K562 (cell line): Measurements from ENCODE around the gene PMVK. TPM values are rescaled to one million over a fixed set of nuclear protein-coding genes. Genes with fewer than 3 reads are reported as not detected.

ENCODE experiments used
- ATAC-seq: fragments of 200-7000 bp; cut with Tn5 transposase; 3 replicates; pipeline ENCODE4 v1.9.1; 2020; ENCODE audit warnings: moderate library complexity
- BruUV-seq: library from RNA; stranded (reverse); fragments of 400-500 nt; replicated peaks from 2 replicates; lab custom pipeline; 2021; lab: Mats Ljungman, UMichigan
- CTCF ChIA-PET: fragments of 300-600 bp; formaldehyde crosslinking; extraction: SDS; loops from one replicate; lab custom pipeline; 2021; ENCODE audit warnings: low intra/inter-chr PET ratio; lab: Yijun Ruan, JAX
- POLR2A ChIA-PET: fragments of 300-600, 350-650 bp; sonication (Branson Sonifier 250); formaldehyde crosslinking; extraction: SDS; loops from one replicate; lab custom pipeline; 2021; ENCODE audit warnings: antibody characterized with exemption, inconsistent platforms; lab: Yijun Ruan, JAX
- DNase-seq, 4 experiments: peaks; one replicate each; pipeline versions ENCODE4 v3.0.0 to v3.0.0-alpha.2; 2011 to 2018; ENCODE audit warnings: low spot score in 3 of 4, mixed read lengths in 3 of 4; ENCODE audit errors: extremely low read depth in 1 of 4
- FAIRE-seq: peaks from 2 replicates; lab custom pipeline; 2011; peaks lifted over from hg19 to GRCh38; lab: Jason Lieb, UNC
- H2AFZ ChIP-seq: 2 replicates; pipeline ENCODE4 v1.6.0; 2011; ENCODE audit warnings: low read depth, low read length, control low read depth, inconsistent platforms
- H3K27ac ChIP-seq: fragments of 200-600 bp; 3 replicates; pipeline ENCODE4 v1.8.0; 2011; ENCODE audit warnings: low read depth, mild to moderate bottlenecking, control low read depth, inconsistent platforms, low read length, moderate library complexity, mixed read lengths; ENCODE audit errors: extremely low read depth
- H3K27me3 ChIP-seq, 2 experiments: fragments of 300-600 bp in 1 of 2; 2 replicates in 1 of 2; 3 replicates in 1 of 2; pipeline versions ENCODE4 v1.6.0 to v1.8.0; 2011; ENCODE audit warnings: inconsistent platforms in 2 of 2, low read length in 2 of 2, mild to moderate bottlenecking in 1 of 2, mixed read lengths in 1 of 2, moderate library complexity in 1 of 2; ENCODE audit not compliant: control insufficient read depth in 2 of 2, insufficient read depth in 2 of 2
- H3K36me3 ChIP-seq: fragments of 300-600 bp; 3 replicates; pipeline ENCODE4 v1.8.0; 2011; ENCODE audit warnings: mild to moderate bottlenecking, low read length, inconsistent platforms; ENCODE audit not compliant: control insufficient read depth, insufficient read depth
- H3K4me1 ChIP-seq, 2 experiments: fragments of 200-600 bp in 1 of 2; replicated peaks in 1 of 2; 2 replicates in 1 of 2; 3 replicates in 1 of 2; pipeline versions ENCODE4 v1.5.1 to v1.8.0; 2011; ENCODE audit warnings: inconsistent platforms in 2 of 2, low read length in 2 of 2, mild to moderate bottlenecking in 1 of 2, mixed read lengths in 1 of 2, moderate library complexity in 1 of 2; ENCODE audit not compliant: control insufficient read depth in 2 of 2, insufficient read depth in 2 of 2
- H3K4me2 ChIP-seq: 2 replicates; pipeline ENCODE4 v1.6.1; 2011; ENCODE audit warnings: low read length, control low read depth, inconsistent platforms, mixed read lengths; ENCODE audit not compliant: insufficient read depth
- H3K4me3 ChIP-seq: fragments of 200-600 bp; sonication (generic), shearing (Covaris generic); 2 replicates; pipeline ENCODE4 v1.5.1; 2016; ENCODE audit warnings: control low read depth, inconsistent platforms
- H3K79me2 ChIP-seq: fragments of 200-600 bp; 3 replicates; pipeline ENCODE4 v1.8.0; 2011; ENCODE audit warnings: low read length, inconsistent platforms; ENCODE audit not compliant: control insufficient read depth, insufficient read depth
- H3K9ac ChIP-seq, 2 experiments: 2 replicates each; pipeline versions ENCODE4 v1.6.0 to v1.6.1; 2011; ENCODE audit warnings: low read depth in 2 of 2, low read length in 2 of 2, control low read depth in 1 of 2, inconsistent platforms in 1 of 2, mild to moderate bottlenecking in 1 of 2, mixed read lengths in 1 of 2; ENCODE audit not compliant: insufficient read depth in 1 of 2
- H3K9me1 ChIP-seq: one replicate; pipeline ENCODE4 v1.6.0; 2011; ENCODE audit warnings: inconsistent platforms, mild to moderate bottlenecking, low read length, moderate library complexity; ENCODE audit not compliant: control insufficient read depth, insufficient read depth
- H3K9me3 ChIP-seq: replicated peaks from 2 replicates; pipeline ENCODE4 v1.5.1; 2011; ENCODE audit warnings: low read depth, low read length, inconsistent platforms; ENCODE audit not compliant: control insufficient read depth, insufficient read depth
- H4K20me1 ChIP-seq: replicated peaks from 2 replicates; pipeline ENCODE4 v1.6.1; 2011; ENCODE audit warnings: low read length, inconsistent platforms, mixed read lengths; ENCODE audit not compliant: control insufficient read depth, insufficient read depth
- CBX3 ChIP-seq, 2 experiments: IDR thresholded peaks; 1 replicate in 1 of 2; 2 replicates in 1 of 2; pipeline ENCODE4 v1.6.1; 2012; ENCODE audit warnings: inconsistent platforms in 2 of 2, low read length in 2 of 2, borderline replicate concordance in 1 of 2, control low read depth in 1 of 2
- CEBPB ChIP-seq: fragments of 450-650 bp; IDR thresholded peaks from 2 replicates; pipeline ENCODE4 v1.6.1; 2016; ENCODE audit warnings: missing genetic modification characterization, missing compliant biosample characterization
- CREM ChIP-seq: IDR thresholded peaks from 2 replicates; pipeline ENCODE4 v1.6.1; 2014; ENCODE audit warnings: antibody characterized with exemption, low read depth
- CTBP1 ChIP-seq: fragments of 450-650 bp; IDR thresholded peaks from 2 replicates; pipeline ENCODE4 v1.6.1; 2016; ENCODE audit warnings: borderline replicate concordance
- EGR1 ChIP-seq: fragments of 450-650 bp; conservative IDR thresholded peaks from 2 replicates; pipeline ENCODE4 v1.6.1; 2017; ENCODE audit warnings: mild to moderate bottlenecking
- NFRKB ChIP-seq: fragments of 450-650 bp; IDR thresholded peaks from 2 replicates; pipeline ENCODE4 v1.6.1; 2016; ENCODE audit warnings: low read depth
- POLR2G ChIP-seq: fragments of 200-400 bp; formaldehyde crosslinking; IDR thresholded peaks from 2 replicates; pipeline ENCODE4 v1.6.1; 2017; ENCODE audit warnings: low read depth, mild to moderate bottlenecking, antibody characterized with exemption, low read length, moderate library complexity
- ZFP36 ChIP-seq: fragments of 150-350 bp; IDR thresholded peaks from 2 replicates; pipeline ENCODE4 v1.6.1; 2018; ENCODE audit warnings: low read length, low read depth; ENCODE audit not compliant: partially characterized antibody
- ZNF384 ChIP-seq: IDR thresholded peaks from 2 replicates; pipeline ENCODE4 v1.6.1; 2012; ENCODE audit warnings: low read depth, low read length, improper control_type of control experiment
- ZNF589 ChIP-seq: fragments of 200-800 bp; sonication (Bioruptor generic); IDR thresholded peaks from 2 replicates; pipeline ENCODE4 v1.6.1; 2016; ENCODE audit warnings: low read depth, missing genetic modification characterization, missing compliant biosample characterization
- WGBS: fragments of 100-300 bp; shearing (Covaris generic); methylation state at CpG from one replicate; pipeline ENCODE4 v1.1.6; 2016; ENCODE audit warnings: low coverage, mixed read lengths; ENCODE audit not compliant: insufficient coverage; ENCODE audit errors: missing lambda C conversion rate; 5-methylcytosine and 5-hydroxymethylcytosine counted together
- in situ Hi-C: fragments of 300-500 bp; cut with MboI; formaldehyde crosslinking; loops from 4 replicates; pipeline ENCODE4 v1.15.0; 2018; ENCODE audit warnings: inconsistent platforms, mixed read lengths
- intact Hi-C: fragments of 100-400 bp; cut with micrococcal nuclease; formaldehyde crosslinking; loops from 2 replicates; pipeline ENCODE4 v1.14.2; 2022
- polyA plus RNA-seq, 8 experiments: library from polyadenylated mRNA; depleted of rRNA in 4 of 8; stranded (reverse) in 5 of 8; unstranded in 3 of 8; fragments of >200 nt; fragmentation: Nextera tagmentation in 2 of 8; fragmentation: Illumina TruSeq in 1 of 8; extraction: Ambion mirVana in 2 of 8; extraction: Trizol in 1 of 8; gene quantifications; 2 replicates each; pipeline versions ENCODE4 v1.2.1 to v1.2.3, GENCODE V29; 2011 to 2014; ENCODE audit warnings: inconsistent platforms in 1 of 8, missing spikeins in 1 of 8
- total RNA-seq, 7 experiments: library from RNA; depleted of rRNA in 6 of 7; stranded (reverse); fragments of >200 nt in 6 of 7; fragmentation: Illumina TruSeq in 2 of 7; extraction: Trizol in 2 of 7; gene quantifications; 2 replicates each; pipeline versions ENCODE4 v1.2.1 to v1.2.3, GENCODE V29; 2011 to 2021; ENCODE audit warnings: low replicate concordance in 1 of 7
- TF ChIP-seq, protein P1 (sequence below): IDR thresholded peaks from 3 replicates; pipeline ENCODE4 v1.6.1; 2011; ENCODE audit warnings: borderline replicate concordance, mild to moderate bottlenecking; ENCODE audit not compliant: insufficient read length, insufficient read depth
- TF ChIP-seq, protein P2 (sequence below), 2 experiments: fragments of 450-650 bp in 1 of 2; sonication (generic) in 1 of 2; formaldehyde crosslinking in 1 of 2; IDR thresholded peaks in 1 of 2; conservative IDR thresholded peaks in 1 of 2; 2 replicates each; pipeline versions ENCODE4 v1.6.1 to v1.8.1; 2016 to 2023; ENCODE audit warnings: mild to moderate bottlenecking in 2 of 2, moderate library complexity in 2 of 2, inconsistent platforms in 1 of 2, missing genetic modification reagents in 1 of 2

The PMVK gene
- total and polyA plus RNA-seq, 9 of the 15 experiments (the other 6 are each of a cell fraction or from before 2014, with no cell fraction given), result 1.1 to 15.3 (median 6.3) TPM

DNA sequence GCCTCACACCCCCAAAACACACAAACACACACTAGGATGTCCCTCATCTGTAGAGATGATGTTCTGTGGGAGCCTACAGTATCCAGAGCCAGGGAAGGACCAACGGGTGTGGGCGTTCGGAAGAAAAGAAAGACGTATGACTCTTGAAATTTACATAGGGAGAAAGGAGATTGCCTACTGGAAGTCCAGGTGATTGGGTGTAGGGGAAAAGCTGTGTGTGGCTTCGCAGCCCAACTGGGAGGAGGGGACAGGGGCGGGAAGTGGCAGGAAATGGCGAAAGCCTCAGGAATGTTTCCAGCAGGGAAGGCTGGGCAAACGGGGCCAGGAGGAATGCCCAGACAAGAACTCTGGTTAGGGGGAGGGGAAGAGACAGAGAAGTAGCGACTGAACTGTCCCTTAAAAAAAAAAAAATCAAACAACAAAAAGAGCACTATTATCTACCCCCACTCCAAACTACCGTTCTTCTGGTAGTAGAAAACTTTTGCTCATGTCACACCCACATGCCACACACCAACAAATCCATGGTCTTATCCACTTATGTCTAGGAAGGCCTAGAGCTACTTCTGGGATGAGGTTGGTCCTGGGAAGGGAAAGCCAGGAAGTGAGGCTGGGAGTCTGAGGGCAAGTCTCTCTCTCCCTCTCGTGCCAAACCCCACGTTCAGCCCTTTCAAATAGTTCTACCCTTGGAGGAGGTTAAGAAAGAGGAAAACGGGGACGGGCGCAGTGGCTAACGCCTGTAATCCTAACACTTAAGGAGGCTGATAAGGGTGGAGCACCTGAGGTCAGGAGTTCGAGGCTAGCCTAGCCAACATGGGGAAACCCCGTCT is 36.2 kb upstream of the PMVK start:
- peak overlapping the region; percentile 22; the same call in 1 of the 2 replicates for H2AFZ ChIP-seq
- FAIRE-seq, result peak; percentile 59
- intact Hi-C loops (loop anchor here (5.0 kb wide), 1 partner anchor 90 kb away; the partner anchor contains the start of gene EFNA4), in situ Hi-C loops (no loop called here)
- peaks cover 37% of the 10 kb centered on the region for H3K36me3 ChIP-seq
- WGBS, result 6% methylated on average over 17 of the region's 18 CpGs
- peak in 1 of 4 experiments; percentile 55 for DNase-seq
- no peaks in the 10 kb centered on the region for H3K9me3 ChIP-seq
- H3K4me3 ChIP-seq, result peak overlapping the region; percentile 66
- ChIA-PET POLR2A (interaction anchor here (0.6 to 8.3 kb wide), 8 partner anchors 10 to 72 kb away, joined by 4 to 80 read pairs (median 14); partner anchors contain the start of genes FLAD1, LENEP, PBXIP1 and PYGO2), CTCF (no interaction called here)
- H3K4me1 ChIP-seq, result peaks cover 47 to 53% of the 10 kb centered on the region in 2 experiments
- no peaks in the 10 kb centered on the region for H4K20me1 ChIP-seq
- TSS peak; percentile 42 for BruUV-seq
- peak overlapping the region; percentile 99 for H3K27ac ChIP-seq
- H3K9ac ChIP-seq, result peak overlapping the region; percentile 82 to 97; a peak in 3 of 4 replicates
- ATAC-seq, result no peak
- no peaks in the 10 kb centered on the region for H3K9me1 ChIP-seq
- peak overlapping the region; percentile 96 for H3K4me2 ChIP-seq
- no peaks in the 10 kb centered on the region; a peak in 1 of 5 replicates for H3K27me3 ChIP-seq
- H3K79me2 ChIP-seq, result peaks cover 72% of the 10 kb centered on the region
- TF ChIP-seq ZNF384 (0 out of 2 replicates have a peak, but pooled peaks have one; percentile 8), EGR1 (peak; percentile 49; the same call in 1 of the 2 replicates), CREM (peak; percentile 6; the same call in 1 of the 2 replicates), CBX3 (IDR thresholded peaks at IDR 0.05; ENCODE audit: borderline replicate concordance in 1 of 2, low read length in 2 of 2) (0 out of 3 replicates have a peak, but pooled peaks of 1 of the 2 experiments have one; percentile 8), ZNF589 (0 out of 2 replicates have a peak, but pooled peaks have one; percentile 36), CTBP1 (peak; percentile 31; the same call in 1 of the 2 replicates), POLR2G (no peak), ZFP36 (no peak), CEBPB (tag) (no peak), NFRKB (peak; percentile 77)
- TF ChIP-seq, protein P1, sequence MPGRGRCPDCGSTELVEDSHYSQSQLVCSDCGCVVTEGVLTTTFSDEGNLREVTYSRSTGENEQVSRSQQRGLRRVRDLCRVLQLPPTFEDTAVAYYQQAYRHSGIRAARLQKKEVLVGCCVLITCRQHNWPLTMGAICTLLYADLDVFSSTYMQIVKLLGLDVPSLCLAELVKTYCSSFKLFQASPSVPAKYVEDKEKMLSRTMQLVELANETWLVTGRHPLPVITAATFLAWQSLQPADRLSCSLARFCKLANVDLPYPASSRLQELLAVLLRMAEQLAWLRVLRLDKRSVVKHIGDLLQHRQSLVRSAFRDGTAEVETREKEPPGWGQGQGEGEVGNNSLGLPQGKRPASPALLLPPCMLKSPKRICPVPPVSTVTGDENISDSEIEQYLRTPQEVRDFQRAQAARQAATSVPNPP, result no peak
- TF ChIP-seq, protein P2, sequence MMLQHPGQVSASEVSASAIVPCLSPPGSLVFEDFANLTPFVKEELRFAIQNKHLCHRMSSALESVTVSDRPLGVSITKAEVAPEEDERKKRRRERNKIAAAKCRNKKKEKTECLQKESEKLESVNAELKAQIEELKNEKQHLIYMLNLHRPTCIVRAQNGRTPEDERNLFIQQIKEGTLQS (IDR thresholded peaks at IDR 0.05), result no peak
- TF ChIP-seq, protein P2 (CRISPR knock-in tag; conservative IDR thresholded peaks at IDR 0.05), result no peak
